HG03439 (cell line): ENCODE data around the gene VCL.
"Not testable (repeated sequence)": the region's sequence is repeated elsewhere in the genome, so short reads cannot be mapped to it uniquely, and the experiment has no call there.

Source experiments
- ATAC-seq: cut with Tn5 transposase; IDR thresholded peaks from one replicate; pipeline ENCODE4 v1.9.1; 2021; ENCODE audit warnings: mild to moderate bottlenecking, moderate library complexity; ENCODE audit not compliant: unreplicated experiment

Gene VCL

GRCh38 chr10:74103560-74104258, 105.8 kb downstream of the VCL start:
- ATAC-seq: no peak

DNA sequence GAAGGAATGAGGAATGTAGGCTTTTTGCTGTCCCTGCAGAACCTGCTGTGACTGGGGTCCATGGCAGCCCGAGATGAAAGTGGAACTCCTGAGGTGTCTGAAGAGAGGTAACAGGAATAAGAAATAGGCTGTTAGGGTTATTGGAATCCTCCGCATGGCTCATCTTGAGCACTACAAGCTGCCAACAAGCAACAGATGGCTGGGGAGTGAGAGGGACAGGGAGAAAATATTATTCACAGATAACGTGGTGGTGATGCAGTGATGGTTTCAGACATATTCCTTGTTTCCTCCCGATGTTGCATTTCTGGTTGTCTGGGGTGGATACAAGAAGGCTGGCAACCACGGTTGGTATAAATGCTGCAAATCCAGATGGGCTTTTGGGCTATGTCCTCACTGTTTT, 106.6 kb downstream of the VCL start:
- no peak for ATAC-seq

GRCh38 chr10:74104996-74105395, 107.1 kb downstream of the VCL start:
- ATAC-seq: no peak

- no peak for ATAC-seq
Measured at GRCh38 chr10:74107391-74107790, 109.5 kb downstream of the VCL start.

DNA sequence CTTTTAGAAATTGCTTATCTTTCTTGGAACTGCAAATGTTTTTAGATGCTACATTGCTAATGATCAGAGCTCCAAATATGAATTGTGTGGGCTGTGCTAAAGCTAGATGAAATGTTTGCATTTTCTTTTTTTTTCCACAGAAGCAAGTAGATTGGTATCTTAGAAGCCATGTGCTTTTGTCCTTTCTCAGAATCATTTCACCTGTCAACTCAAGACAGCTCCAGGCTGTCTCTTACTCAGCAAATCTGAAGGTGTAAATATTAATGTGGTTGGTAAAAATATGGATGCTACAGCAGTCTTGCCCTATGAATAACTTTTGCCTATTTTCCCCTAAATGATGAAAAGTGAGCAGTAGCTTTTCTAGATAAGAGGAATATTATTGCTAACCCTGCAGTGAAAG, 111.5 kb downstream of the VCL start:
- no peak for ATAC-seq

- no peak for ATAC-seq
Measured at GRCh38 chr10:74110120-74110519, 112.2 kb downstream of the VCL start.

DNA sequence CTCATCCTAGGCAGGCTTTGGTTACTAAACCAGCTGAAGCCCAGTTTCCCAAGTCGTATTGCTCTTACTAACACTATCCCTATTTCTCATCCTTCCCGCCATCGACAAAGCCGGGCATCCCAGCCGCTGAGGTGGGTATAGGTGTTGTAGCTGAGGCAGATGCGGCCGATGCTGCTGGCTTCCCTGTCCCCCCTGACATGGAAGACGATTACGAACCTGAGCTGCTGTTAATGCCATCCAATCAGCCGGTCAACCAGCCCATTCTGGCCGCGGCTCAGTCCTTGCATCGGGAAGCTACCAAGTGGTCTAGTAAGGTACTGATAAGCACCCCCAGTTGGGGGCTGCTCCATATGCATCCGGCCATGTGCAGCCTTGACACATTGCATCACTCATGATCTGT, 113.9 kb downstream of the VCL start:
- ATAC-seq: no peak

- no peak for ATAC-seq
Measured at GRCh38 chr10:74113546-74113945, 115.6 kb downstream of the VCL start.

DNA sequence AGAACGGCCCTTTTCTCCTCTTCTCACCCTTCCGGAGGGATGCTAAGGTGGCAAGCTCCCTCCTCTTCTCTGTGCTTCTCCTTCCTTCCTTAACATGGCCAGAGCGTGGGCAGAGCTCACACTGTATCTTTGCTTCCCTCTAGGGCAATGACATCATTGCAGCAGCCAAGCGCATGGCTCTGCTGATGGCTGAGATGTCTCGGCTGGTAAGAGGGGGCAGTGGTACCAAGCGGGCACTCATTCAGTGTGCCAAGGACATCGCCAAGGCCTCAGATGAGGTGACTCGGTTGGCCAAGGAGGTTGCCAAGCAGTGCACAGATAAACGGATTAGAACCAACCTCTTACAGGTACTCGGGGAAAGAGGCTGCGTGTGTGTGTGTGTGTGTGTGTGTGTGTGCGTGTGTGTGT, 116.1 kb downstream of the VCL start:
- no peak for ATAC-seq

GRCh38 chr10:74117738-74118137, 119.8 kb downstream of the VCL start:
- ATAC-seq: no peak

GRCh38 chr10:74118804-74119203, 120.9 kb downstream of the VCL start:
- no peak for ATAC-seq

DNA sequence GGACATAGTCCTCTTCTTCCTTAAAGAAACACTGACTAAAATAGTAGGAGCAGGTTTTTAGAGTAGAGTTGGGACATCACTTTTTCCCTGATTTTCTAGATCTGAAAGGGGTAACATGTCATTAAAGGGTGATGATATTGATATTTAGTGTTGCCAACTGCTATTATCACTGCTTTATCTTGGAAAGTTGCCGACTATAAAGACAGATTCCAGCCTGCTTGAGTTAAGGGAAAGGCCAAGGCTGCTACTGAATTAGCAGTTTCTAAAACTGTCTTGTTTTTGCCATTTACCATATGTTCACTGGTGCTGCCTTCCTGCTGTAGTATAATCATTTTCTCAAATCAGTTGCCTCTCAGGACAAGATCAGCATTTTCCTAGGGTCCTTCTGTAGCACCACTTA, 123.0 kb downstream of the VCL start:
- no peak for ATAC-seq

GRCh38 chr10:74121368-74121767, 123.5 kb downstream of the VCL start:
- ATAC-seq: no peak

DNA sequence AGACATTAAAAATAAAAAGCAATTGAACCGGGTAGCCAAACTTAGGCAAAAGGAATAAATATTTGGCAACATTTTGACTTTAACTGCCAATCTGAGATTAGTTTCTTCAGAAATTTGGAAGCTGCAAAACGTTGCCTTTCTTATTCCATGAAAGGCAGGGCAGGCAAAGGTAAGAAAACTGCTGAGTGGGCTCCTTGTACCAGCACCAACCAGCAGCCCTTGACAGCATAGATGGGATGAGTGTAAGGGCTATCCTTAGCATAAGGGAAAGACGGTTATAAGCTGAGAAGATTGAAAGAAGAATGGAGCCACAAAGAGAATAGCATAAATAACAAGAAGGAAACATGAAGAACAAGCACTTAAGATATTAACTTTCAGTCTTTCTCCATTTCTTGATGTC, 124.1 kb downstream of the VCL start:
- no peak for ATAC-seq

DNA sequence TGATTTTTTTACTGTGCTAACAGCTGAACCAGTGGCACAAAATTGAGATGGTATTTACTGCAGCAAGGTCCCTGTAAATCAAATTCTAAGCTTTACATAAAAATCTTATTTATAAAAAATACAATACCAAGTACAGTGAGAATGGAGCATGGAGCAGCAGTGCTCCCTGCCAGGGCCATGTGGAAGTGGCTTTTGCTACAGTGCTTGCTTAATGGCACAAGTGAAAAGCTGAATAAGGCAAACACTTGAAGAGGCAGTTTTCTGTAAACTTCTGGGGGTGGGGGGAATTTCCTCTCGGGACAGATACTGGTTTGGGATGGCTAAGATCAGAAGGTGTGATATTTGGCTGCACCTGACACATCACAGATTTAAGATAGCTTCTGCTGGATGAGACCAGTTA, 125.2 kb downstream of the VCL start:
- ATAC-seq: no peak

GRCh38 chr10:74133923-74134820, 136.3 kb downstream of the VCL start:
- no peak for ATAC-seq

- no peak for ATAC-seq
Measured at GRCh38 chr10:74135452-74135851, 137.5 kb downstream of the VCL start.

GRCh38 chr10:74137992-74138391, 140.1 kb downstream of the VCL start:
- no peak for ATAC-seq

DNA sequence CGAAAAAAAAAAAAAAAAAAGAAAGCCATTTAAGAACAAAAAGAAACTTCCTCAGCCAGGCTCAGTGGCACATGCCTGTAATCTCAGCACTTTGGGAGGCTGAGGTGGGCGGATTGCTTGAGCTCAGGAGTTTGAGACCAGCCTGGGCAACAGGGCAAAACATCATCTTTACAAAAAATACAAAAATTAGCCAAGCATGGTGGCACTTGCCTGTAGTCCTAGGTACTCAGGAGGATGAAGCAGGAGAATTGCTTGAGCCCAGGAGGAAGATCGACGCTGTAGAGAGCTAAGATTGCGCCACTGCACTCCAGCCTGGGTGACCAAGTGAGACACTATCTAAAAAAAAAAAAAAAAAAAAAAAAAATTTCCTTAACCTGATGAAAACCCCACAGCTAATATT, 140.7 kb downstream of the VCL start:
- ATAC-seq: not testable (repeated sequence)

GRCh38 chr10:74139981-74140380, 142.1 kb downstream of the VCL start:
- no peak for ATAC-seq

- ATAC-seq: no peak
Measured at GRCh38 chr10:74140553-74140952, 142.6 kb downstream of the VCL start.

DNA sequence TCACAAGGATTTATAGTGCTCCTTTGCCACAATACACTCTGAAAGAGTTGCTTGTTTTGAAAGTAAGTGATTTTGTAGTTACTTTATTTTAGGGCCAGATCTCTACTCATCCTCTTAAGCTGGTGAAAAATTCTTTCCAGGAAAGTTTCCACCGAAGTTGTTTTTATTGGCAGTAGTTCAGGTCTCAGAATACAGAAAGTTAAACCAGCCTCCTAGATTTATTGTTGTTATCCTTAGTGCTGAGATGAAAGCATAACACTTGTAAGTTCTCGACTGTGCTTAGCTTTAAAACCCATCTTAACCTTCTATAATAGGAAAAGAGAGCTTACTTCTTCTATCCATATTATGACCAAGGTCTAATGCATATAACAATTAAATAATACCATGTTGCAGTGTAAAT, 147.2 kb downstream of the VCL start:
- ATAC-seq: no peak
